Astrocyte (in vitro differentiated cells and primary cell): ENCODE measurements around the gene LRRC23. TPM values are rescaled to one million over a fixed set of nuclear protein-coding genes. Genes with fewer than 3 reads are reported as not detected.

Experiments used
- DNase-seq: peaks from one replicate; pipeline ENCODE4 v3.0.0-alpha.2; 2010; ENCODE audit warnings: low read depth
- FAIRE-seq: peaks from 2 replicates; lab custom pipeline; 2011; peaks lifted over from hg19 to GRCh38; lab: Jason Lieb, UNC
- H2AFZ ChIP-seq: 2 replicates; pipeline ENCODE4 v1.6.0; 2012; ENCODE audit warnings: low read depth, low read length, inconsistent platforms
- H3K27ac ChIP-seq: 2 replicates; pipeline ENCODE4 v1.5.1; 2011; ENCODE audit warnings: low read depth, low read length, inconsistent platforms
- H3K27me3 ChIP-seq: 2 replicates; pipeline ENCODE4 v1.6.0; 2011; ENCODE audit warnings: low read length, inconsistent platforms; ENCODE audit not compliant: insufficient read depth
- H3K36me3 ChIP-seq: 2 replicates; pipeline ENCODE4 v1.5.1; 2011; ENCODE audit warnings: low read length, inconsistent platforms; ENCODE audit not compliant: insufficient read depth
- H3K4me1 ChIP-seq: 2 replicates; pipeline ENCODE4 v1.5.1; 2011; ENCODE audit warnings: low read length, inconsistent platforms; ENCODE audit not compliant: insufficient read depth
- H3K4me2 ChIP-seq: 2 replicates; pipeline ENCODE4 v1.6.0; 2012; ENCODE audit warnings: low read length, inconsistent platforms
- H3K4me3 ChIP-seq: 2 replicates; pipeline ENCODE4 v1.5.1; 2011; ENCODE audit warnings: low read depth, mild to moderate bottlenecking, low read length, inconsistent platforms; ENCODE audit not compliant: insufficient read depth
- H3K79me2 ChIP-seq: 2 replicates; pipeline ENCODE4 v1.6.0; 2012; ENCODE audit warnings: mild to moderate bottlenecking, low read length, inconsistent platforms; ENCODE audit not compliant: insufficient read depth
- H3K9ac ChIP-seq: 2 replicates; pipeline ENCODE4 v1.6.0; 2012; ENCODE audit warnings: mild to moderate bottlenecking, low read length, inconsistent platforms
- H3K9me3 ChIP-seq: 2 replicates; pipeline ENCODE4 v1.5.1; 2012; ENCODE audit warnings: low read depth, mild to moderate bottlenecking, low read length, inconsistent platforms; ENCODE audit not compliant: insufficient read depth
- H4K20me1 ChIP-seq: 2 replicates; pipeline ENCODE4 v1.6.0; 2012; ENCODE audit warnings: low read length, inconsistent platforms; ENCODE audit not compliant: insufficient read depth
- H3K27ac Mint-ChIP-seq: one replicate; pipeline ENCODE4 v1.8.0; 2021; ENCODE audit warnings: mild to moderate bottlenecking, mixed read lengths; ENCODE audit not compliant: unreplicated experiment
- H3K27me3 Mint-ChIP-seq: one replicate; pipeline ENCODE4 v1.8.0; 2021; ENCODE audit warnings: low read depth, mixed read lengths; ENCODE audit not compliant: unreplicated experiment
- H3K36me3 Mint-ChIP-seq: one replicate; pipeline ENCODE4 v1.8.0; 2021; ENCODE audit warnings: low read depth, mixed read lengths; ENCODE audit not compliant: unreplicated experiment
- H3K4me1 Mint-ChIP-seq: one replicate; pipeline ENCODE4 v1.8.0; 2021; ENCODE audit warnings: low read depth, mixed read lengths; ENCODE audit not compliant: unreplicated experiment
- H3K4me3 Mint-ChIP-seq: one replicate; pipeline ENCODE4 v1.8.0; 2021; ENCODE audit warnings: mild to moderate bottlenecking, moderate library complexity, mixed read lengths; ENCODE audit not compliant: unreplicated experiment
- H3K9me3 Mint-ChIP-seq: one replicate; pipeline ENCODE4 v1.8.0; 2021; ENCODE audit warnings: mild to moderate bottlenecking, mixed read lengths; ENCODE audit not compliant: unreplicated experiment
- EZH2 ChIP-seq: IDR thresholded peaks from 2 replicates; pipeline ENCODE4 v1.6.1; 2012; ENCODE audit warnings: mild to moderate bottlenecking, low read length, inconsistent platforms; ENCODE audit not compliant: insufficient read depth
- total RNA-seq: library from RNA; stranded (reverse); gene quantifications from 2 replicates; pipeline ENCODE4 v1.2.1, GENCODE V29; 2021
- TF ChIP-seq, protein P1 (sequence below): IDR thresholded peaks from 2 replicates; pipeline ENCODE4 v1.5.1; 2011; ENCODE audit warnings: low read depth, mild to moderate bottlenecking, inconsistent platforms, low read length, moderate library complexity; ENCODE audit not compliant: insufficient read depth

LRRC23 gene
- total RNA-seq, 1 donor from 2014 or later: 5.2 TPM

DNA sequence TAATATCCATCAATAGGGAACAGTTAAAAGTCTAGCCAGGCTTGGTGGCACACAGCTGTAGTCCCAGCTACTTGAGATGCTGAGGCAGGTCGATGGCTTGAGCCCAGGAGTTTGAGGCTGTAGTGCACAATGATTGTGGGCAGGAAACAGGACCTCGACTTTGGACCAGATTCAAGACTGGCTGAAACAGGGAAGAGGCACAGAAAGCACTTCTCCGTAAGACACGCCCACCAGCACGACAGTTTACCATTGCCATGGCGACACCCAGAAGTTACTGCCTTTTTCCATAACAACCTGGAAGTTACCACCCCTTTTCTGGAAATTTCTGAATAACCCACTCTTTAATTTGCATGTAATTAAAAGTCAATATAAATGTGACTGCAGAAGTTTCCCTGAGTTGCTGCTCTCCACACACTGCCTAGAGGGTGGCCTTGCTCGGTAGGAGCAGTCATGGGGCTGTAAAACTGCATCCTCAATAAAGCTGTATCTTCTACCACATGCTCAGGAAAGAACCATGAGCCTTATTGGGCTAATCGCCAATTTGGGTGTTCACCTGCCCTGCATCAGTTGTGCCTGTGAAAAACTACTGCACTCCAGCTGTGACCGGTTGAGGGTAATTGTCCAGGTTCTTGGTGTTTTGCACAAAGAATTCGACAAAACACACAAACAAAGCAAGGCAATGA is 4.6 kb upstream of the LRRC23 start:
- no peak for TF ChIP-seq EZH2
- TF ChIP-seq, protein P1, sequence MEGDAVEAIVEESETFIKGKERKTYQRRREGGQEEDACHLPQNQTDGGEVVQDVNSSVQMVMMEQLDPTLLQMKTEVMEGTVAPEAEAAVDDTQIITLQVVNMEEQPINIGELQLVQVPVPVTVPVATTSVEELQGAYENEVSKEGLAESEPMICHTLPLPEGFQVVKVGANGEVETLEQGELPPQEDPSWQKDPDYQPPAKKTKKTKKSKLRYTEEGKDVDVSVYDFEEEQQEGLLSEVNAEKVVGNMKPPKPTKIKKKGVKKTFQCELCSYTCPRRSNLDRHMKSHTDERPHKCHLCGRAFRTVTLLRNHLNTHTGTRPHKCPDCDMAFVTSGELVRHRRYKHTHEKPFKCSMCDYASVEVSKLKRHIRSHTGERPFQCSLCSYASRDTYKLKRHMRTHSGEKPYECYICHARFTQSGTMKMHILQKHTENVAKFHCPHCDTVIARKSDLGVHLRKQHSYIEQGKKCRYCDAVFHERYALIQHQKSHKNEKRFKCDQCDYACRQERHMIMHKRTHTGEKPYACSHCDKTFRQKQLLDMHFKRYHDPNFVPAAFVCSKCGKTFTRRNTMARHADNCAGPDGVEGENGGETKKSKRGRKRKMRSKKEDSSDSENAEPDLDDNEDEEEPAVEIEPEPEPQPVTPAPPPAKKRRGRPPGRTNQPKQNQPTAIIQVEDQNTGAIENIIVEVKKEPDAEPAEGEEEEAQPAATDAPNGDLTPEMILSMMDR: no peak
- Histone ChIP-seq H3K9ac (no peak overlapping the region), H3K79me2 (no peaks in the 10 kb centered on the region), H3K36me3 (no peaks in the 10 kb centered on the region), H3K27me3 (no peaks in the 10 kb centered on the region), H3K4me2 (peak overlapping the region; percentile 2), H3K4me3 (no peak overlapping the region), H3K4me1 (peaks cover under 1% of the 10 kb centered on the region), H2AFZ (no peak overlapping the region), H3K9me3 (no peaks in the 10 kb centered on the region), H4K20me1 (no peaks in the 10 kb centered on the region), H3K27ac (no peak overlapping the region)
- H3K4me1 Mint-ChIP-seq: no peaks in the 10 kb centered on the region
- no peak overlapping the region for H3K4me3 Mint-ChIP-seq
- no peaks in the 10 kb centered on the region for H3K9me3 Mint-ChIP-seq
- DNase-seq (peak; percentile 75), FAIRE-seq (no peak)
- no peaks in the 10 kb centered on the region for H3K36me3 Mint-ChIP-seq
- no peak overlapping the region for H3K27ac Mint-ChIP-seq
- H3K27me3 Mint-ChIP-seq: no peaks in the 10 kb centered on the region

DNA sequence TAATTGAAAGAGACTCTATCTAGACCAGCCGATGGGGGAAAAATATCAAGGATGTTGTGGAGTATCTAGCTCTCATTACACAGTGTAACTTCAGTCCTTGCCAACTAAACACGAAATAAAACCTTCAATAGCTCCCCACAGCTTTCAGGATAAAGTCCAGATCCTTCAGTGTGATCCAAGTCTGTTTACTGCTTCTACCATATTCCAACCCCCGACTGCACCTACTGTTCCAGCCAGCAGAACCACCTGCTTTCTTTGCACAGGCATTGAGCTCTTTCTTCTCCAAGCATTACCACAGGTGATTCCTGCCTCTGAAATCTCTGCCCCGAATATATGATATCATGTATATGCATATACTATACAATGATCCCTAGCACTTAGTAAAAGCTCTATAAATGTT is 2.2 kb upstream of the LRRC23 start:
- FAIRE-seq (no peak), DNase-seq (no peak)
- H3K27ac ChIP-seq: no peak overlapping the region
- H3K9ac ChIP-seq: no peak overlapping the region
- Mint-ChIP-seq H3K27ac (no peak overlapping the region), H3K4me1 (no peaks in the 10 kb centered on the region), H3K36me3 (no peaks in the 10 kb centered on the region), H3K9me3 (no peaks in the 10 kb centered on the region), H3K4me3 (no peak overlapping the region), H3K27me3 (no peaks in the 10 kb centered on the region)
- H3K9me3 ChIP-seq: no peaks in the 10 kb centered on the region
- H2AFZ ChIP-seq: no peak overlapping the region
- no peaks in the 10 kb centered on the region for H3K79me2 ChIP-seq
- H3K4me3 ChIP-seq: no peak overlapping the region
- no peak for TF ChIP-seq EZH2
- TF ChIP-seq, protein P1: no peak
- H3K4me2 ChIP-seq: no peak overlapping the region
- no peaks in the 10 kb centered on the region for H3K36me3 ChIP-seq
- peaks cover 6% of the 10 kb centered on the region for H3K4me1 ChIP-seq
- H4K20me1 ChIP-seq: no peaks in the 10 kb centered on the region
- H3K27me3 ChIP-seq: no peaks in the 10 kb centered on the region

DNA sequence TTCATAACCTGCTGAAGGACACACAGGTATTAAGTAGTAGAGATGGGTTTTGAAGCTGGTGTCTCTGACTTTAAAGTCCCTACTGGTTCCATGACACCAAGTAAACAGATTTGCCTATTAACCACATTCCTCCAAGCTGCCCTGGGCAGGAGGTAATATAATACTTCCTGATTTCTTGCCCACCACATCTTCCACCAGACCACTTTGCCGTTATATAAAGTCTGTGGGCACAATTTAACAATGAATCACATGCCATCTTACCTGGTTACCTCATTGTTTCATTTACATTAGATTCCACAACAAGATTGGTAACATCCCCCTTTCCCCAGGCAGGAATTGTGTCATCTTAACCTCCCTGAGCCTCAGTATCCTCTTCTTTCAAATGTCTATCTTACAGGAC is 900 bp upstream of the LRRC23 start:
- Mint-ChIP-seq H3K9me3 (no peaks in the 10 kb centered on the region), H3K27me3 (no peaks in the 10 kb centered on the region), H3K4me1 (no peaks in the 10 kb centered on the region), H3K27ac (no peak overlapping the region), H3K4me3 (no peak overlapping the region), H3K36me3 (no peaks in the 10 kb centered on the region)
- Histone ChIP-seq H3K9ac (no peak overlapping the region), H3K4me2 (no peak overlapping the region), H3K4me1 (peaks cover 6% of the 10 kb centered on the region), H3K36me3 (no peaks in the 10 kb centered on the region), H3K27ac (no peak overlapping the region), H3K79me2 (no peaks in the 10 kb centered on the region), H3K9me3 (no peaks in the 10 kb centered on the region), H2AFZ (no peak overlapping the region), H3K4me3 (no peak overlapping the region), H4K20me1 (no peaks in the 10 kb centered on the region), H3K27me3 (no peaks in the 10 kb centered on the region)
- TF ChIP-seq, protein P1: no peak
- no peak for TF ChIP-seq EZH2
- DNase-seq: no peak
- no peak for FAIRE-seq
